Mucosa of descending colon (tissue), 3 donors: ENCODE data around the gene TUBB3. TPM values are rescaled to one million over a fixed set of nuclear protein-coding genes. Genes with fewer than 3 reads are reported as not detected.
"Not testable (repeated sequence)": the region's sequence is repeated elsewhere in the genome, so short reads cannot be mapped to it uniquely, and the experiment has no call there.

Experiments used
- ATAC-seq: fragments of 200-7000 bp; cut with Tn5 transposase; one replicate; pipeline ENCODE4 v1.9.1; 2020; ENCODE audit warnings: mild to moderate bottlenecking, moderate library complexity
- DNase-seq, 3 donors: peaks; one replicate each; pipeline ENCODE4 v3.0.0-alpha.2; 2020
- H3K36me3 ChIP-seq: fragments of 200-600 bp; one replicate; pipeline ENCODE4 v1.8.0; 2021; ENCODE audit warnings: low read depth, mild to moderate bottlenecking
- H3K4me1 ChIP-seq: fragments of 200-600 bp; one replicate; pipeline ENCODE4 v1.8.0; 2021; ENCODE audit warnings: low read depth, mild to moderate bottlenecking
- H3K4me3 ChIP-seq: fragments of 200-600 bp; one replicate; pipeline ENCODE4 v1.8.0; 2021; ENCODE audit warnings: mild to moderate bottlenecking
- H3K9me3 ChIP-seq: fragments of 200-600 bp; one replicate; pipeline ENCODE4 v1.8.0; 2021; ENCODE audit warnings: mild to moderate bottlenecking
- intact Hi-C, 2 donors: fragments of 100-400 bp; cut with DNase I in 1 of 2; cut with micrococcal nuclease in 1 of 2; formaldehyde crosslinking; loops; one replicate each; pipeline versions ENCODE4 v1.11.0 to v1.11.1; 2022; cut with DNase I, micrococcal nuclease
- total RNA-seq, 3 donors: library from RNA; stranded (reverse); fragmentation: NEBNext Ultra II Directional in 2 of 3; extraction: Animal tissue kit (Norgen Biotek cat#: 25700) in 2 of 3; gene quantifications; one replicate each; pipeline versions ENCODE4 v1.2.1 to v1.2.4, GENCODE V29; 2021 to 2023
- TF ChIP-seq, protein P1 (sequence below): fragments of 200-600 bp; IDR thresholded peaks from one replicate; pipeline ENCODE4 v1.8.0; 2022; ENCODE audit warnings: antibody characterized with exemption, mild to moderate bottlenecking
- donor health status: DM: no; HTN: no; CAD: no; lungs with moderate emphysema.
- donor health status: DM: no; HTN: no; CAD: no.
- donor health status: DM: no; HTN: yes; CAD: no.

TUBB3 gene
- total RNA-seq, 3 donors from 2014 or later = 1.8 to 26.8 (median 7.5) TPM

DNA sequence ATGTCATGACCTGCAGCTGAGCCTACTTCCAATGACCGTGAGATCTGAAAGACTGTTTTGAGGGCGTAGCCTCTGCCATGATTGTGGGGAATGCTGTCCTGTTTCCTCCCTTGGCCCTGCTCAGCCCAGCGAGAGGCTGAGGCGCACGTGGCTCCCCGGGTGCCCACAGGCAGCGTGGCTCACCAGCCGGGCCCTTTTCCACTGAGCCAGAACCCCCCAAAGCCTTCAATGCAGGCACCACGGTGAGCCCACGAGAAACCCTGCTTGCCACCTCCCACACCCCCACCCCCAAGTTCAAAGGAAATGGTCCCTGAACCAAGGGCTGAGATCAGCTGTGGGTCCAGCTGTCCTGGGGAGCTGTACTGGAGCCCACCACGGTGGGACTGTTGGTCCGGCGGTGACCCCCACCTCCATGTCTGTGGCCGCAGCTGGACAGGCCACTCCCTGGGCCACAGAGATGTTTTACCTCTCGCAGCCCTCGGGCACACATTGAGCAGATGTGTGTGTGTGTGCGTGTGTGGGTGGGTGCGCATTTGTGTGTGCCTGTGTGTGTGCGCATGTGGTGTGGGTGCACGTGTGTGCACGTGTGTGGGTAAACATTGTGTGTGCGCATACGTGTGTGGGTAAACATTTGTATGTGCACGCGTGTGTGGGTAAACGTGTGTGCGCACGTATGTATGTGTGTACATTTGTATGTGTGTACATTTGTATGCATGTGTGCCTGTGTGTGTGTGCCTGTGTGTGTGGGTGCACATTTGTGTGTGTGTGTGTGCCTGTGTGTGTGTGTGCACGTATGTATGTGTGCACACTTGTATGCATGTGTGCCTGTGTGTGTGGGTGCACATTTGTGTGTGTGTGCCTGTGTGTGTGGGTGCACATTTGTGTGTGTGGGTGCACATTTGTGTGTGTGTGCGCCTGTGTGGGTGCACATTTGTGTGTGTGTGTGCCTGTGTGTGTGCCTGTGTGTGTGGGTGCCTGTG, 9.4 kb upstream of the TUBB3 start:
- TF ChIP-seq, protein P1, sequence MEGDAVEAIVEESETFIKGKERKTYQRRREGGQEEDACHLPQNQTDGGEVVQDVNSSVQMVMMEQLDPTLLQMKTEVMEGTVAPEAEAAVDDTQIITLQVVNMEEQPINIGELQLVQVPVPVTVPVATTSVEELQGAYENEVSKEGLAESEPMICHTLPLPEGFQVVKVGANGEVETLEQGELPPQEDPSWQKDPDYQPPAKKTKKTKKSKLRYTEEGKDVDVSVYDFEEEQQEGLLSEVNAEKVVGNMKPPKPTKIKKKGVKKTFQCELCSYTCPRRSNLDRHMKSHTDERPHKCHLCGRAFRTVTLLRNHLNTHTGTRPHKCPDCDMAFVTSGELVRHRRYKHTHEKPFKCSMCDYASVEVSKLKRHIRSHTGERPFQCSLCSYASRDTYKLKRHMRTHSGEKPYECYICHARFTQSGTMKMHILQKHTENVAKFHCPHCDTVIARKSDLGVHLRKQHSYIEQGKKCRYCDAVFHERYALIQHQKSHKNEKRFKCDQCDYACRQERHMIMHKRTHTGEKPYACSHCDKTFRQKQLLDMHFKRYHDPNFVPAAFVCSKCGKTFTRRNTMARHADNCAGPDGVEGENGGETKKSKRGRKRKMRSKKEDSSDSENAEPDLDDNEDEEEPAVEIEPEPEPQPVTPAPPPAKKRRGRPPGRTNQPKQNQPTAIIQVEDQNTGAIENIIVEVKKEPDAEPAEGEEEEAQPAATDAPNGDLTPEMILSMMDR = no peak
- H3K4me3 ChIP-seq = no peak overlapping the region
- H3K36me3 ChIP-seq = no peaks in the 10 kb centered on the region
- H3K9me3 ChIP-seq = no peaks in the 10 kb centered on the region
- no peak for ATAC-seq
- DNase-seq = peak in 1 of 3 donors; percentile 7
- intact Hi-C loops = no loop called here
- H3K4me1 ChIP-seq = peaks cover 16% of the 10 kb centered on the region

DNA sequence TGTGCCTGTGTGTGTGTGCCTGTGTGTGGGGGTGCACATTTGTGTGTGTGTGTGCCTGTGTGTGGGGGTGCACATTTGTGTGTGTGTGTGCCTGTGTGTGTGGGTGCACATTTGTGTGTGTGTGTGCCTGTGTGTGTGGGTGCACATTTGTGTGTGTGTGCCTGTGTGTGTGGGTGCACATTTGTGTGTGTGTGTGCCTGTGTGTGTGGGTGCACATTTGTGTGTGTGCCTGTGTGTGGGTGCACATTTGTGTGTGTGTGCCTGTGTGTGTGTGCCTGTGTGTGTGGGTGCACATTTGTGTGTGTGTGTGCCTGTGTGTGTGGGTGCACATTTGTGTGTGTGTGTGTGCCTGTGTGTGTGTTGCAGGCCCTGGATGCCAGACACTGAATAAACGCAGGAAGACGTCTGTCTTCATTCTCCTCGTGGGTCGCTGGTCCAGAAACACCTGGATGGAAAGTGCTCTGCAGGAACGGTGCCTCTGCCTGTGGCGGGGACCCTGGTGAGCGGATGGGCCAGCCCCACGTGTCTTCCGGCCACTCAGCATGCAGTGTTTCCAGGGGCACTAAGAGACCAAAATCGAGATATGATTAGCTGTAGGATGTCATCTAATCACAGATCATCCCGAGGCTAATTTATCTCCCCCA, 8.4 kb upstream of the TUBB3 start:
- intact Hi-C loops, DNase-seq, H3K9me3 ChIP-seq, H3K36me3 ChIP-seq, ATAC-seq, H3K4me3 ChIP-seq: not testable (repeated sequence)
- H3K4me1 ChIP-seq = peaks cover 20% of the 10 kb centered on the region

DNA sequence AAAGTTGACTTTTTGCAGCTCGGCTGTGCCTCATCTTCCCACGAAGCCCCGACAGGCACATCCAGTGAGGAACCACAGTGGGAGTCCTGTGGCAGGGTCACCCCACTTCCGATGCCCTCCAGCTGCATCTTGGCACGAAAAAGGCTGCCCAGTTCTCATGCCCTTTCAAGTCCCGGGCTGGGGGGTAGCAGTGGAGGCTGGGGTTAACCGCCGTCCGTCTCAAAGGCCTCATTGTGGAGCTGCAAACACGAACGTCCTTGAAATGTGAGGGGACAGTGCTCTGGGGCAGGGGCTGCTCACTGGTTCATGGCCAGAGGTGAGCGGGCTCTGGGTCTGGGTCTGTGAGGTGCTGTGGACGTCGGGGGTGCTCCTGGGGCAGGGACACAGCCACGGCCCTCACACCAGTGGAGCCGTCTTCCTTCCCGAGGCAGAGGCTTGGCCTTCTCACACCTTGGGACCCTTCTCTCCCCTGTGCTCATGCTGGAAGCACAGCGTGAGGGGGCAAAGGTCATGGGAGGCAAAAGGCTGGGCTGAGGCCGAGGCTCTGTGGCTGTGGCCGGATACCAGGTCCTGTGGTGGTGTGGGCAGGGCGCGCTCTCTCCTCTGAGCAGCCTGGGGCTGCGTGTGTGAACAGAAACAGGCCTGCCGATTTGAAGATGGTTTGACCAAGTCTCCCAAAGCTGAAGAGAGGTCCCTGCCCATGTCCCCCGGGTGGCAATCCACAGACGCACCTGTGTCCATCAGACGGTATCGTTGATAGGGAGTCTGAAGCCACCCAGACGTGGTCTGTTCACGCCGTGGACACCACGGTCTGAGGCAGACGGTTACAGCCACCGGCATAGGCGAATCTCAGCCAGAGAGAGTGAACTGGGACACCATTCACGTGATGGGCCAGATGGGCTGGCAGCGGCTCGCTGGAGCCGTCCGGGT, 7.6 kb upstream of the TUBB3 start:
- Histone ChIP-seq H3K4me3 (no peak overlapping the region), H3K36me3 (no peaks in the 10 kb centered on the region), H3K4me1 (peaks cover 20% of the 10 kb centered on the region), H3K9me3 (no peaks in the 10 kb centered on the region)
- no peak for DNase-seq
- TF ChIP-seq, protein P1 = no peak
- intact Hi-C loops = no loop called here
- no peak for ATAC-seq

GRCh38 chr16:89917773-89918452, 5.2 kb upstream of the TUBB3 start:
- TF ChIP-seq, protein P1 = no peak
- Histone ChIP-seq H3K4me1 (peaks cover 30% of the 10 kb centered on the region), H3K4me3 (no peak overlapping the region), H3K36me3 (no peaks in the 10 kb centered on the region), H3K9me3 (no peaks in the 10 kb centered on the region)
- DNase-seq = peak; percentile 64 to 93 (median 92)
- ATAC-seq = peak; percentile 80
- intact Hi-C loops = no loop called here

DNA sequence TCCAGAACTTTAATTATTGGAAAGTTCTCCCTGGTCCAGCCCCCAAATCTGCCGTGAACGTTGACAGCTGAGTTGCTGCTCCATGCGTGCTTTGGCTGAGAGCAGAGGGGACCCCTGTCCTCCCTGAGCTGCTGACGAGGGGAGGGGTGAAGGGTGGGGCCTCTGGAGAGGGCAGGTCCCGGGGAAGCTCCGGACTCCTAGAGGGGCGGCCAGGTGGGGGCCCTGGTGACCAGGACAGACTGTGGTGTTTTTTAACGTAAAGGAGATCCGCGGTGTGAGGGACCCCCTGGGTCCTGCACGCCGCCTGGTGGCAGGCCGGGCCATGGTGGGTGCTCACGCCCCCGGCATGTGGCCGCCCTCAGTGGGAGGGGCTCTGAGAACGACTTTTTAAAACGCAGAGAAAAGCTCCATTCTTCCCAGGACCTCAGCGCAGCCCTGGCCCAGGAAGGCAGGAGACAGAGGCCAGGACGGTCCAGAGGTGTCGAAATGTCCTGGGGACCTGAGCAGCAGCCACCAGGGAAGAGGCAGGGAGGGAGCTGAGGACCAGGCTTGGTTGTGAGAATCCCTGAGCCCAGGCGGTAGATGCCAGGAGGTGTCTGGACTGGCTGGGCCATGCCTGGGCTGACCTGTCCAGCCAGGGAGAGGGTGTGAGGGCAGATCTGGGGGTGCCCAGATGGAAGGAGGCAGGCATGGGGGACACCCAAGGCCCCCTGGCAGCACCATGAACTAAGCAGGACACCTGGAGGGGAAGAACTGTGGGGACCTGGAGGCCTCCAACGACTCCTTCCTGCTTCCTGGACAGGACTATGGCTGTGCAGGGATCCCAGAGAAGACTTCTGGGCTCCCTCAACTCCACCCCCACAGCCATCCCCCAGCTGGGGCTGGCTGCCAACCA, 4.4 kb upstream of the TUBB3 start, which contains the start of gene MC1R:
TSS of gene MC1R (plus strand) at position 410 of the 895 bp plus-strand sequence. CDS start at position 807, 397 bp downstream.
- ATAC-seq (peak; percentile 1), DNase-seq (peak in 2 of 3 donors; percentile 22 to 50)
- no peaks in the 10 kb centered on the region for H3K9me3 ChIP-seq
- TF ChIP-seq, protein P1 = peak; percentile 17
- no peak within 1 kb of the TSS for H3K4me3 ChIP-seq
- intact Hi-C loops = no loop called here
- no peaks in the 10 kb centered on the region for H3K36me3 ChIP-seq
- H3K4me1 ChIP-seq = peaks cover 33% of the 10 kb centered on the region
